GM12865 (cell line): ENCODE results near the gene AQP3.
"Not testable (repeated sequence)": the region's sequence is repeated elsewhere in the genome, so short reads cannot be mapped to it uniquely, and the experiment has no call there.

Source experiments
- DNase-seq: peaks from one replicate; pipeline ENCODE4 v3.0.0; 2010; ENCODE audit warnings: low read depth
- H3K4me3 ChIP-seq: 2 replicates; pipeline ENCODE4 v1.5.1; 2011; ENCODE audit warnings: mild to moderate bottlenecking, low read depth, low read length, control low read depth
- CTCF ChIP-seq: IDR thresholded peaks from 2 replicates; pipeline ENCODE4 v1.5.1; 2011; ENCODE audit warnings: low read length, control low read depth, low read depth, inconsistent platforms; ENCODE audit not compliant: insufficient read depth; ENCODE audit errors: missing control alignments

AQP3 gene

DNA sequence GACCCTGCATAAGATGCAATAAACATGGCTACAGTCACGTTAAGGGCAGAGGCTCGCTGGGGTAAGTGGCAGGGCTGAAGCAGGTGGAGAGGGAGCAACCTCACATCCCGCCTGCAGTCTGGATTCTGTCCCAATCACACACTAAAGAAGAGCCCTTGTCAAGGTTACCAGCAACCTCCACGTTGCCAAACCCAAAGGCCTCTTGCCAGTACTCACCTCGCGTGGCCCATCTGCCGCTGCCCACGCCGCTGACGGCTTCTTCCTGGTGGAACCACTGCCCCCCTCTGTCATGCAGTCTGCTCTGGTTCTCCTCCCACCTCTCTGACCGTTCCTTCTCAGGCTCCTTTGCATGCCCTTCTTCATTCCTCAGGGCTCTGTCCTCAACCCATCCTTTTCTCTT, 53.8 kb downstream of the AQP3 start:
- H3K4me3 ChIP-seq, result no peak overlapping the region
- TF ChIP-seq CTCF, result no peak
- DNase-seq, result no peak

- DNase-seq, H3K4me3 ChIP-seq: not testable (repeated sequence)
These were observed 54.8 kb downstream of the AQP3 start for GRCh38 chr9:33392591-33393021.
